ENCODE data around the gene MAML2.

MAML2 gene

DNA sequence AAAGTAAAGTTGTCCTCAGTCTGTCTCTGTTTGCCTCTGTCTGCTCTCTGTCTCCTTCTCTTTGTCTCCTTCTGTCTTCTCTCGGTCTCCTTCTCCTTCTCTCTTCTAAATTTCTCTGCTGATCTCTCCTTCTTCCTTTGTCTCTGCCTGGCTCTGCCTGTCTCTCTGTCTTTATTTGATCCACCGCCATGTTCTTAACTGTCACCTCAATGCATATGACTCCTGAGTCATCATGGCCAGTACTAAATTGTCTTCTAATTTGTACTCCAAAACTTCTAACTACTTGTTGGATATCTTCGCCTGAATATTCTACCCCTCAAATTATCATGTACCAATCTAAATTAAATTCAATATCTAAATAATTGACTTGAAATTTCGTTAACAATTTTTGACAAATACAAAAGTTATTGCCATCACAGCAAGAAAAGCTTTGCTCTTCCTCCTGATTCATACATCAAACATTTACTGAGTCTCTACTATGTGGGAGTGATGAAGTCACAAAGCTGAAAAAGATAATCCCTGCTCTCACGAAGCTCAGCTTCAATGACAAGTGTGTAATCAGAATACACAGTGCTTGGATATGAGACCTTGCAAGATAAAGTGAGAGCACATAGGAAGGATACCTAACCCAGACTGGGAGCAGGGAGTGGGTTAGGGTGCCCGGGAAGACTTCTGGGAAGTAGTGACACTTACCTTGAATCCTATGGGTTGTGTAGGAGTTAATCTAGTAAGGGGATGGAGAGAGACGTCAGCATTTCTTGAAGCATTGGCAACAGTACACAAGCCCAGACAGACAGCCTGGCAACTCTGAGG, 193.0 kb downstream of the MAML2 start:
- no peak for DNase-seq
- no peak overlapping the region for H3K4me2 ChIP-seq (ENCODE audit: insufficient read depth, low read length)
- no peak for ATAC-seq (ENCODE audit: insufficient read depth, low read depth)
- H4K20me1 ChIP-seq (ENCODE audit: insufficient read depth, low read length), result no peaks in the 10 kb centered on the region
- H3K79me2 ChIP-seq (ENCODE audit: insufficient read depth, low read length), result no peaks in the 10 kb centered on the region
- no peaks in the 10 kb centered on the region for H3K9me3 ChIP-seq (ENCODE audit: insufficient read depth, low read length, severe bottlenecking)
- no peaks in the 10 kb centered on the region for H3K4me1 ChIP-seq (ENCODE audit: insufficient read depth, low read length)
- H3K27ac ChIP-seq (ENCODE audit: low read length), result no peak overlapping the region
- H3K27me3 ChIP-seq (ENCODE audit: insufficient read depth, low read length, poor library complexity), result no peaks in the 10 kb centered on the region
- H3K4me3 ChIP-seq (ENCODE audit: low read depth in 1 of 2, low read length in 2 of 2), result no peak overlapping the region
- H2AFZ ChIP-seq (ENCODE audit: low read depth, low read length), result no peak overlapping the region
- no peak for TF ChIP-seq EZH2 (IDR thresholded peaks at IDR 0.05; ENCODE audit: borderline replicate concordance, low read depth, low read length, severe bottlenecking)
- TF ChIP-seq, protein P1, sequence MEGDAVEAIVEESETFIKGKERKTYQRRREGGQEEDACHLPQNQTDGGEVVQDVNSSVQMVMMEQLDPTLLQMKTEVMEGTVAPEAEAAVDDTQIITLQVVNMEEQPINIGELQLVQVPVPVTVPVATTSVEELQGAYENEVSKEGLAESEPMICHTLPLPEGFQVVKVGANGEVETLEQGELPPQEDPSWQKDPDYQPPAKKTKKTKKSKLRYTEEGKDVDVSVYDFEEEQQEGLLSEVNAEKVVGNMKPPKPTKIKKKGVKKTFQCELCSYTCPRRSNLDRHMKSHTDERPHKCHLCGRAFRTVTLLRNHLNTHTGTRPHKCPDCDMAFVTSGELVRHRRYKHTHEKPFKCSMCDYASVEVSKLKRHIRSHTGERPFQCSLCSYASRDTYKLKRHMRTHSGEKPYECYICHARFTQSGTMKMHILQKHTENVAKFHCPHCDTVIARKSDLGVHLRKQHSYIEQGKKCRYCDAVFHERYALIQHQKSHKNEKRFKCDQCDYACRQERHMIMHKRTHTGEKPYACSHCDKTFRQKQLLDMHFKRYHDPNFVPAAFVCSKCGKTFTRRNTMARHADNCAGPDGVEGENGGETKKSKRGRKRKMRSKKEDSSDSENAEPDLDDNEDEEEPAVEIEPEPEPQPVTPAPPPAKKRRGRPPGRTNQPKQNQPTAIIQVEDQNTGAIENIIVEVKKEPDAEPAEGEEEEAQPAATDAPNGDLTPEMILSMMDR (IDR thresholded peaks at IDR 0.05; ENCODE audit: borderline replicate concordance, extremely low read depth, low read length, poor library complexity, severe bottlenecking), result no peak
- H3K9ac ChIP-seq (ENCODE audit: low read depth, low read length), result no peak overlapping the region
- H3K36me3 ChIP-seq (ENCODE audit: insufficient read depth, low read length), result no peaks in the 10 kb centered on the region

- no peak overlapping the region for H2AFZ ChIP-seq (ENCODE audit: low read depth, low read length)
- no peak overlapping the region for H3K4me3 ChIP-seq (ENCODE audit: low read depth in 1 of 2, low read length in 2 of 2)
- H3K79me2 ChIP-seq (ENCODE audit: insufficient read depth, low read length), result no peaks in the 10 kb centered on the region
- ATAC-seq (ENCODE audit: insufficient read depth, low read depth) (no peak), DNase-seq (no peak)
- no peaks in the 10 kb centered on the region for H4K20me1 ChIP-seq (ENCODE audit: insufficient read depth, low read length)
- H3K9ac ChIP-seq (ENCODE audit: low read depth, low read length), result no peak overlapping the region
- no peaks in the 10 kb centered on the region for H3K4me1 ChIP-seq (ENCODE audit: insufficient read depth, low read length)
- no peak overlapping the region for H3K4me2 ChIP-seq (ENCODE audit: insufficient read depth, low read length)
- TF ChIP-seq EZH2 (IDR thresholded peaks at IDR 0.05; ENCODE audit: borderline replicate concordance, low read depth, low read length, severe bottlenecking), result no peak
- H3K27ac ChIP-seq (ENCODE audit: low read length), result no peak overlapping the region
- H3K36me3 ChIP-seq (ENCODE audit: insufficient read depth, low read length), result no peaks in the 10 kb centered on the region
- H3K9me3 ChIP-seq (ENCODE audit: insufficient read depth, low read length, severe bottlenecking), result no peaks in the 10 kb centered on the region
- H3K27me3 ChIP-seq (ENCODE audit: insufficient read depth, low read length, poor library complexity), result no peaks in the 10 kb centered on the region
Observed at GRCh38 chr11:96147906-96148486, 195.0 kb downstream of the MAML2 start.

GRCh38 chr11:96147186-96147585, 195.8 kb downstream of the MAML2 start:
- DNase-seq (no peak), ATAC-seq (ENCODE audit: insufficient read depth, low read depth) (no peak)
- Histone ChIP-seq H3K4me2 (ENCODE audit: insufficient read depth, low read length) (no peak overlapping the region), H3K4me3 (ENCODE audit: low read depth in 1 of 2, low read length in 2 of 2) (no peak overlapping the region), H3K9me3 (ENCODE audit: insufficient read depth, low read length, severe bottlenecking) (no peaks in the 10 kb centered on the region), H3K27me3 (ENCODE audit: insufficient read depth, low read length, poor library complexity) (no peaks in the 10 kb centered on the region), H3K9ac (ENCODE audit: low read depth, low read length) (no peak overlapping the region), H3K79me2 (ENCODE audit: insufficient read depth, low read length) (no peaks in the 10 kb centered on the region), H2AFZ (ENCODE audit: low read depth, low read length) (no peak overlapping the region), H3K36me3 (ENCODE audit: insufficient read depth, low read length) (no peaks in the 10 kb centered on the region), H3K4me1 (ENCODE audit: insufficient read depth, low read length) (no peaks in the 10 kb centered on the region), H4K20me1 (ENCODE audit: insufficient read depth, low read length) (no peaks in the 10 kb centered on the region), H3K27ac (ENCODE audit: low read length) (no peak overlapping the region)
- TF ChIP-seq, protein P1 (IDR thresholded peaks at IDR 0.05; ENCODE audit: borderline replicate concordance, extremely low read depth, low read length, poor library complexity, severe bottlenecking), result no peak

DNA sequence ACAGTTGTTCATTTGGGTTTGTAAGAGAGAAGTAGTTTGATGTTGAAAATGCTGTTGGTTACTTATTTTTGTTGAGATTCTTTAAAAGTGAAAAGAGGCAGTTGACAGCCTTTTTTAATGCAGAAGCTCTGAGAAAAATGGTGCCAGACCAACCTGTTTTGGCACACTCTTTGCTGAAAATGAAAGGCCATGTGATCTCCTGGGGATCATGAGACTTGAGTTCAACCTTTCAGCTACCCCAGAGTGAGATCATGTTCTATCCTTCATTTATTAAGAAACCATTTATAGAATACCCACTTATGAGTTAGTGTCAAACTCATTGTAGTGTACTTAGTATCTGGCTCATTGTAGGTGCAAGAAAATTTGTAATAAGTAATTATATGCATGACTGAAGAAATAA, 196.2 kb downstream of the MAML2 start:
- Histone ChIP-seq H3K9me3 (ENCODE audit: insufficient read depth, low read length, severe bottlenecking) (no peaks in the 10 kb centered on the region), H4K20me1 (ENCODE audit: insufficient read depth, low read length) (no peaks in the 10 kb centered on the region), H3K27me3 (ENCODE audit: insufficient read depth, low read length, poor library complexity) (no peaks in the 10 kb centered on the region), H3K36me3 (ENCODE audit: insufficient read depth, low read length) (no peaks in the 10 kb centered on the region), H3K27ac (ENCODE audit: low read length) (no peak overlapping the region), H3K4me1 (ENCODE audit: insufficient read depth, low read length) (no peaks in the 10 kb centered on the region), H3K79me2 (ENCODE audit: insufficient read depth, low read length) (no peaks in the 10 kb centered on the region), H3K4me2 (ENCODE audit: insufficient read depth, low read length) (no peak overlapping the region), H3K4me3 (ENCODE audit: low read depth in 1 of 2, low read length in 2 of 2) (no peak overlapping the region), H2AFZ (ENCODE audit: low read depth, low read length) (no peak overlapping the region), H3K9ac (ENCODE audit: low read depth, low read length) (no peak overlapping the region)
- no peak for TF ChIP-seq EZH2 (IDR thresholded peaks at IDR 0.05; ENCODE audit: borderline replicate concordance, low read depth, low read length, severe bottlenecking)
- TF ChIP-seq, protein P1 (IDR thresholded peaks at IDR 0.05; ENCODE audit: borderline replicate concordance, extremely low read depth, low read length, poor library complexity, severe bottlenecking), result no peak
- no peak for ATAC-seq (ENCODE audit: insufficient read depth, low read depth)
- no peak for DNase-seq

Measured in DND-41 (cell line).